K562 (cell line): ENCODE measurements around the gene EID2. TPM values are rescaled to one million over a fixed set of nuclear protein-coding genes. Genes with fewer than 3 reads are reported as not detected.

Source experiments
- AFF4 ChIP-seq: sonication (generic); formaldehyde crosslinking; IDR thresholded peaks from 2 replicates; pipeline ENCODE4 v1.8.0; 2023; ENCODE audit warnings: mild to moderate bottlenecking, missing genetic modification reagents
- CBFA2T3 ChIP-seq: fragments of 450-650 bp; IDR thresholded peaks from 2 replicates; pipeline ENCODE4 v1.6.1; 2017
- CC2D1A ChIP-seq: fragments of 450-650 bp; IDR thresholded peaks from 2 replicates; pipeline ENCODE4 v1.6.1; 2017; ENCODE audit warnings: mild to moderate bottlenecking
- CSDE1 ChIP-seq, 2 experiments: fragments of 450-650 bp; IDR thresholded peaks; 2 replicates each; pipeline ENCODE4 v1.6.1; 2016; ENCODE audit warnings: mild to moderate bottlenecking in 1 of 2
- DNMT1 ChIP-seq: fragments of 450-650 bp; IDR thresholded peaks from 2 replicates; pipeline ENCODE4 v1.6.1; 2016; ENCODE audit warnings: antibody characterized with exemption, mild to moderate bottlenecking
- ELK1 ChIP-seq: sonication (generic); formaldehyde crosslinking; IDR thresholded peaks from 2 replicates; pipeline ENCODE4 v1.8.1; 2022; ENCODE audit warnings: missing genetic modification reagents
- HNRNPL ChIP-seq: fragments of 200-400 bp; formaldehyde crosslinking; IDR thresholded peaks from 2 replicates; pipeline ENCODE4 v1.6.1; 2017; ENCODE audit warnings: low read depth, mild to moderate bottlenecking, low read length
- HSF4 ChIP-seq: fragments of 250-450 bp; sonication (Bioruptor Pico); IDR thresholded peaks from 2 replicates; pipeline ENCODE4 v2.1.2; 2022; ENCODE audit warnings: mild to moderate bottlenecking, moderate library complexity, borderline replicate concordance
- IRF1 ChIP-seq: sonication (generic); formaldehyde crosslinking; IDR thresholded peaks from 2 replicates; pipeline ENCODE4 v1.8.0; 2022; ENCODE audit warnings: missing genetic modification reagents, mild to moderate bottlenecking, borderline replicate concordance
- LARP7 ChIP-seq: fragments of 450-650 bp; IDR thresholded peaks from 2 replicates; pipeline ENCODE4 v1.6.1; 2016
- NELFE ChIP-seq: IDR thresholded peaks from 2 replicates; pipeline ENCODE4 v1.6.1; 2011; ENCODE audit warnings: mild to moderate bottlenecking; ENCODE audit not compliant: insufficient read depth, insufficient read length
- NFIC ChIP-seq: fragments of 450-650 bp; IDR thresholded peaks from 2 replicates; pipeline ENCODE4 v1.6.1; 2017; ENCODE audit warnings: mild to moderate bottlenecking, inconsistent platforms
- PML ChIP-seq: IDR thresholded peaks from 2 replicates; pipeline ENCODE4 v1.6.1; 2012; ENCODE audit warnings: low read length, inconsistent platforms
- POLR2A ChIP-seq: fragments of 450-650 bp; conservative IDR thresholded peaks from 2 replicates; pipeline ENCODE4 v1.6.1; 2016
- POLR2G ChIP-seq: fragments of 200-400 bp; formaldehyde crosslinking; IDR thresholded peaks from 2 replicates; pipeline ENCODE4 v1.6.1; 2017; ENCODE audit warnings: low read depth, mild to moderate bottlenecking, antibody characterized with exemption, low read length, moderate library complexity
- PRPF4 ChIP-seq: fragments of 200-400 bp; formaldehyde crosslinking; IDR thresholded peaks from one replicate; pipeline ENCODE4 v1.6.1; 2017; ENCODE audit warnings: low read length, low read depth, mild to moderate bottlenecking; ENCODE audit not compliant: insufficient read depth, poor library complexity, severe bottlenecking
- RBM15 ChIP-seq: fragments of 200-400 bp; formaldehyde crosslinking; IDR thresholded peaks from 2 replicates; pipeline ENCODE4 v1.6.1; 2018; ENCODE audit warnings: mild to moderate bottlenecking, low read length, moderate library complexity; ENCODE audit not compliant: insufficient read depth
- RBM25 ChIP-seq: fragments of 200-400 bp; formaldehyde crosslinking; IDR thresholded peaks from 2 replicates; pipeline ENCODE4 v1.6.1; 2018; ENCODE audit warnings: low read length, low read depth, moderate library complexity; ENCODE audit not compliant: severe bottlenecking
- RFX7 ChIP-seq: fragments of 250-450 bp; sonication (Bioruptor Pico); IDR thresholded peaks from 2 replicates; pipeline ENCODE4 v1.5.1; 2021; ENCODE audit warnings: mild to moderate bottlenecking
- RNF2 ChIP-seq: sonication (generic); IDR thresholded peaks from 2 replicates; pipeline ENCODE4 v1.6.1; 2016
- SNAPC5 ChIP-seq: fragments of 250-450 bp; sonication (Bioruptor Pico); IDR thresholded peaks from 2 replicates; pipeline ENCODE4 v1.8.0; 2021; ENCODE audit warnings: moderate library complexity, mild to moderate bottlenecking, inconsistent platforms
- STAG1 ChIP-seq: sonication (generic); formaldehyde crosslinking; IDR thresholded peaks from 2 replicates; pipeline ENCODE4 v1.5.0; 2020; ENCODE audit warnings: missing genetic modification reagents, borderline replicate concordance
- SUPT5H ChIP-seq: fragments of 450-650 bp; IDR thresholded peaks from 2 replicates; pipeline ENCODE4 v1.6.1; 2016
- ZBED1 ChIP-seq: IDR thresholded peaks from 2 replicates; pipeline ENCODE4 v1.6.1; 2014
- ZFP36 ChIP-seq: fragments of 150-350 bp; IDR thresholded peaks from 2 replicates; pipeline ENCODE4 v1.6.1; 2018; ENCODE audit warnings: low read length, low read depth; ENCODE audit not compliant: partially characterized antibody
- ZNF174 ChIP-seq: fragments of 250-450 bp; sonication (Bioruptor Pico); IDR thresholded peaks from 2 replicates; pipeline ENCODE4 v1.4.0; 2020; ENCODE audit warnings: mild to moderate bottlenecking
- ZNF175 ChIP-seq: fragments of 200-800 bp; sonication (Bioruptor generic); IDR thresholded peaks from 2 replicates; pipeline ENCODE4 v1.6.1; 2016; ENCODE audit warnings: low read depth, mild to moderate bottlenecking, missing genetic modification characterization, missing compliant biosample characterization
- polyA plus RNA-seq, 8 experiments: library from polyadenylated mRNA; depleted of rRNA in 4 of 8; stranded (reverse) in 5 of 8; unstranded in 3 of 8; fragments of >200 nt; fragmentation: Nextera tagmentation in 2 of 8; fragmentation: Illumina TruSeq in 1 of 8; extraction: Ambion mirVana in 2 of 8; extraction: Trizol in 1 of 8; gene quantifications; 2 replicates each; pipeline versions ENCODE4 v1.2.1 to v1.2.3, GENCODE V29; 2011 to 2014; ENCODE audit warnings: inconsistent platforms in 1 of 8, missing spikeins in 1 of 8
- total RNA-seq, 7 experiments: library from RNA; depleted of rRNA in 6 of 7; stranded (reverse); fragments of >200 nt in 6 of 7; fragmentation: Illumina TruSeq in 2 of 7; extraction: Trizol in 2 of 7; gene quantifications; 2 replicates each; pipeline versions ENCODE4 v1.2.1 to v1.2.3, GENCODE V29; 2011 to 2021; ENCODE audit warnings: low replicate concordance in 1 of 7

The EID2 gene
- total and polyA plus RNA-seq, 9 of the 15 experiments (the other 6 are each of a cell fraction or from before 2014, with no cell fraction given): 2.5 to 18.5 (median 11.3) TPM

- TF ChIP-seq AFF4 (CRISPR knock-in tag) (no peak), CC2D1A (peak; percentile 81), HNRNPL (no peak), RFX7 (CRISPR knock-in tag) (no peak), CBFA2T3 (no peak), ZFP36 (no peak), NELFE (no peak), IRF1 (CRISPR knock-in tag) (no peak), SUPT5H (peak; percentile 70), STAG1 (peak; percentile 63; the same call in 1 of the 2 replicates), RBM15 (no peak), PRPF4 (no peak), POLR2G (peak; percentile 81), NFIC (no peak), LARP7 (no peak), ELK1 (CRISPR knock-in tag) (no peak), SNAPC5 (CRISPR knock-in tag) (no peak), RBM25 (no peak), HSF4 (CRISPR knock-in tag) (no peak), POLR2A (peak; percentile 68), ZNF174 (CRISPR knock-in tag) (no peak), PML (peak; percentile 65; the same call in 1 of the 2 replicates), RNF2 (no peak), ZNF175 (CRISPR knock-in tag) (no peak), CSDE1 (IDR thresholded peaks at IDR 0.05) (no peak), DNMT1 (no peak), ZBED1 (no peak)
These were observed 7.5 kb downstream of the EID2 start, which contains the start of gene EID2B (continued) for GRCh38 chr19:39532233-39533002.
